Thyroid gland (tissue), 4 donors: Measurements from ENCODE around the gene CCNK.

ENCODE experiments used
- POLR2A ChIP-seq, 2 donors: fragments of 450-650 bp; IDR thresholded peaks; one replicate each; pipeline ENCODE4 v1.6.1; 2017; ENCODE audit warnings: antibody characterized with exemption in 2 of 2, mild to moderate bottlenecking in 2 of 2, moderate library complexity in 1 of 2
- TF ChIP-seq, protein P1 (sequence below), 6 experiments: fragments of 200-600 bp in 3 of 6; fragments of 450-650 bp in 3 of 6; sonication (generic) in 3 of 6; IDR thresholded peaks; one replicate each; pipeline ENCODE4 v1.5.1; 2016 to 2019; ENCODE audit warnings: antibody characterized with exemption in 6 of 6, mild to moderate bottlenecking in 2 of 6, inconsistent platforms in 1 of 6, moderate library complexity in 1 of 6

DNA sequence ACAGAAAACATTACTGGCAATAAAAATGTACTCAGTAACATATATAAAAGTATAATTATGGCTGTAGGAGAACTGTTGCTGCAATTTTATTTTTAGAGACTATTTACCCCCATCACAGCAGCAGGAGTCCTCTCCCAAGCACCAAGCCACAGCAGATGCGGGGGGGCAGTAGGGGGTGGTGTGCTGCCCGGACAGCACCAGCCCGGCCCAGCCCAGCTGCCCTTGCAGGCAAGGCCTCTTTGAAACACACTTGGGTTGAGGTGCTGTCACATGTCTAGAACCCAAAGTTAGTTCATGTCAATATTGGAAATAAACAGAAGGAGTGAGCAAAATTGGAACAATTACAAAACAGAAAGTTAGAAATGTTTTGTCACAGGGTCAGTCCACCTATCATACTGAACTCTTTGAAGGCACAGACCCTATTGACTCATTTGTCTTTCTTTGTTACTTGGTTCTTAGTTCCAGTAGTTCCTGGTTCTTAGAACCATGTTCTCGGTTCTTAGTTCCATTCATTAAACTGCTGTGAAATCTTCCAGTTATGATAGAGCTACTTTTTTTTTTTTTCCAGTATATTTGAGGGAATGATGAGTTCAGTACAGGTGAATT lies 22.7 kb downstream of the CCNK start:
- TF ChIP-seq, protein P1, sequence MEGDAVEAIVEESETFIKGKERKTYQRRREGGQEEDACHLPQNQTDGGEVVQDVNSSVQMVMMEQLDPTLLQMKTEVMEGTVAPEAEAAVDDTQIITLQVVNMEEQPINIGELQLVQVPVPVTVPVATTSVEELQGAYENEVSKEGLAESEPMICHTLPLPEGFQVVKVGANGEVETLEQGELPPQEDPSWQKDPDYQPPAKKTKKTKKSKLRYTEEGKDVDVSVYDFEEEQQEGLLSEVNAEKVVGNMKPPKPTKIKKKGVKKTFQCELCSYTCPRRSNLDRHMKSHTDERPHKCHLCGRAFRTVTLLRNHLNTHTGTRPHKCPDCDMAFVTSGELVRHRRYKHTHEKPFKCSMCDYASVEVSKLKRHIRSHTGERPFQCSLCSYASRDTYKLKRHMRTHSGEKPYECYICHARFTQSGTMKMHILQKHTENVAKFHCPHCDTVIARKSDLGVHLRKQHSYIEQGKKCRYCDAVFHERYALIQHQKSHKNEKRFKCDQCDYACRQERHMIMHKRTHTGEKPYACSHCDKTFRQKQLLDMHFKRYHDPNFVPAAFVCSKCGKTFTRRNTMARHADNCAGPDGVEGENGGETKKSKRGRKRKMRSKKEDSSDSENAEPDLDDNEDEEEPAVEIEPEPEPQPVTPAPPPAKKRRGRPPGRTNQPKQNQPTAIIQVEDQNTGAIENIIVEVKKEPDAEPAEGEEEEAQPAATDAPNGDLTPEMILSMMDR (IDR thresholded peaks at IDR 0.05): no peak
- TF ChIP-seq POLR2A (IDR thresholded peaks at IDR 0.05): no peak
